DND-41 (cell line): ENCODE measurements around the gene SGCB.

Source experiments
- CTCF ChIP-seq: IDR thresholded peaks from 2 replicates; pipeline ENCODE4 v1.5.1; 2012; ENCODE audit warnings: borderline replicate concordance, low read length, moderate library complexity, mild to moderate bottlenecking; ENCODE audit not compliant: poor library complexity, severe bottlenecking; ENCODE audit errors: extremely low read depth
- EZH2 ChIP-seq: IDR thresholded peaks from 3 replicates; pipeline ENCODE4 v1.6.1; 2012; ENCODE audit warnings: borderline replicate concordance, low read depth, mild to moderate bottlenecking, moderate library complexity, low read length, inconsistent platforms; ENCODE audit not compliant: severe bottlenecking

- TF ChIP-seq EZH2 (no peak), CTCF (no peak)
These were observed 6.1 kb downstream of the SGCB start for GRCh38 chr4:52032005-52032404.
